Astrocyte (in vitro differentiated cells and primary cell): ENCODE measurements around the gene EMID1. TPM values are rescaled to one million over a fixed set of nuclear protein-coding genes. Genes with fewer than 3 reads are reported as not detected.

ENCODE experiments used
- DNase-seq: peaks from one replicate; pipeline ENCODE4 v3.0.0-alpha.2; 2010; ENCODE audit warnings: low read depth
- FAIRE-seq: peaks from 2 replicates; lab custom pipeline; 2011; peaks lifted over from hg19 to GRCh38; lab: Jason Lieb, UNC
- H2AFZ ChIP-seq: 2 replicates; pipeline ENCODE4 v1.6.0; 2012; ENCODE audit warnings: low read depth, low read length, inconsistent platforms
- H3K27ac ChIP-seq: 2 replicates; pipeline ENCODE4 v1.5.1; 2011; ENCODE audit warnings: low read depth, low read length, inconsistent platforms
- H3K27me3 ChIP-seq: 2 replicates; pipeline ENCODE4 v1.6.0; 2011; ENCODE audit warnings: low read length, inconsistent platforms; ENCODE audit not compliant: insufficient read depth
- H3K36me3 ChIP-seq: 2 replicates; pipeline ENCODE4 v1.5.1; 2011; ENCODE audit warnings: low read length, inconsistent platforms; ENCODE audit not compliant: insufficient read depth
- H3K4me1 ChIP-seq: 2 replicates; pipeline ENCODE4 v1.5.1; 2011; ENCODE audit warnings: low read length, inconsistent platforms; ENCODE audit not compliant: insufficient read depth
- H3K4me2 ChIP-seq: 2 replicates; pipeline ENCODE4 v1.6.0; 2012; ENCODE audit warnings: low read length, inconsistent platforms
- H3K4me3 ChIP-seq: 2 replicates; pipeline ENCODE4 v1.5.1; 2011; ENCODE audit warnings: low read depth, mild to moderate bottlenecking, low read length, inconsistent platforms; ENCODE audit not compliant: insufficient read depth
- H3K79me2 ChIP-seq: 2 replicates; pipeline ENCODE4 v1.6.0; 2012; ENCODE audit warnings: mild to moderate bottlenecking, low read length, inconsistent platforms; ENCODE audit not compliant: insufficient read depth
- H3K9ac ChIP-seq: 2 replicates; pipeline ENCODE4 v1.6.0; 2012; ENCODE audit warnings: mild to moderate bottlenecking, low read length, inconsistent platforms
- H3K9me3 ChIP-seq: 2 replicates; pipeline ENCODE4 v1.5.1; 2012; ENCODE audit warnings: low read depth, mild to moderate bottlenecking, low read length, inconsistent platforms; ENCODE audit not compliant: insufficient read depth
- H4K20me1 ChIP-seq: 2 replicates; pipeline ENCODE4 v1.6.0; 2012; ENCODE audit warnings: low read length, inconsistent platforms; ENCODE audit not compliant: insufficient read depth
- H3K27ac Mint-ChIP-seq: one replicate; pipeline ENCODE4 v1.8.0; 2021; ENCODE audit warnings: mild to moderate bottlenecking, mixed read lengths; ENCODE audit not compliant: unreplicated experiment
- H3K27me3 Mint-ChIP-seq: one replicate; pipeline ENCODE4 v1.8.0; 2021; ENCODE audit warnings: low read depth, mixed read lengths; ENCODE audit not compliant: unreplicated experiment
- H3K36me3 Mint-ChIP-seq: one replicate; pipeline ENCODE4 v1.8.0; 2021; ENCODE audit warnings: low read depth, mixed read lengths; ENCODE audit not compliant: unreplicated experiment
- H3K4me1 Mint-ChIP-seq: one replicate; pipeline ENCODE4 v1.8.0; 2021; ENCODE audit warnings: low read depth, mixed read lengths; ENCODE audit not compliant: unreplicated experiment
- H3K4me3 Mint-ChIP-seq: one replicate; pipeline ENCODE4 v1.8.0; 2021; ENCODE audit warnings: mild to moderate bottlenecking, moderate library complexity, mixed read lengths; ENCODE audit not compliant: unreplicated experiment
- H3K9me3 Mint-ChIP-seq: one replicate; pipeline ENCODE4 v1.8.0; 2021; ENCODE audit warnings: mild to moderate bottlenecking, mixed read lengths; ENCODE audit not compliant: unreplicated experiment
- CTCF ChIP-seq: IDR thresholded peaks from 2 replicates; pipeline ENCODE4 v1.5.1; 2011; ENCODE audit warnings: low read depth, mild to moderate bottlenecking, inconsistent platforms, low read length, moderate library complexity; ENCODE audit not compliant: insufficient read depth
- EZH2 ChIP-seq: IDR thresholded peaks from 2 replicates; pipeline ENCODE4 v1.6.1; 2012; ENCODE audit warnings: mild to moderate bottlenecking, low read length, inconsistent platforms; ENCODE audit not compliant: insufficient read depth
- total RNA-seq: library from RNA; stranded (reverse); gene quantifications from 2 replicates; pipeline ENCODE4 v1.2.1, GENCODE V29; 2021

Gene EMID1
- total RNA-seq, 1 donor from 2014 or later = 0.34 TPM

DNA sequence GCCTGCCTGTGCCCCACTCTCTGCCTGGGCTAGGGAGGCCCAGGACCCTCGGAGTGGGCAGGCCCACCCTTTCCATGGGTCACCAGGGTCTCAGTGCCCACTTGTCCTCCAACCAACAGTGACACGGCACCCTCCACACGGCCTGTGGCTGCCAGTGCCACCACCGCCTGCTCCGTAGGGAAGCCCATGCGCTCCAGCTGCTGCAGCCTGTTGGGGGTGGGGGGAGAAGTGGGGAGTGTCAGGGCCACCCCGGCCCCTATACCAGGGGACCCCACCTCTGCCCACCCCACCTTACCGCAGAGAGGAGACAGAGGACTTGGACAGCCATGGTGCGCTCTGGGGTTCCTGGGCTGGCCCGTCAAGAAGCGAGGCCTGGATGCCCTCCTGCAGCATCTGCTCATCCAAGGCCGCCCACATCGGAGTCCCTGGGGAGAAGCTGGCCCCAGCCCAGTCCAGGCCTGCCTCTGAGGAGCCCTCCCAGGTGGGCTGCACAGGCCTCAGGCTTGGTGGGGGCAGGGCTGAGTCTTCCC, 54.4 kb downstream of the EMID1 start:
- Histone ChIP-seq H3K79me2 (no peaks in the 10 kb centered on the region), H3K36me3 (no peaks in the 10 kb centered on the region), H3K4me2 (no peak overlapping the region), H3K9ac (no peak overlapping the region), H2AFZ (no peak overlapping the region), H3K9me3 (no peaks in the 10 kb centered on the region), H3K27me3 (no peaks in the 10 kb centered on the region), H3K27ac (no peak overlapping the region), H4K20me1 (peaks cover 5% of the 10 kb centered on the region), H3K4me1 (no peaks in the 10 kb centered on the region), H3K4me3 (no peak overlapping the region)
- Mint-ChIP-seq H3K4me3 (no peak overlapping the region), H3K4me1 (no peaks in the 10 kb centered on the region), H3K9me3 (no peaks in the 10 kb centered on the region), H3K27ac (no peak overlapping the region), H3K27me3 (no peaks in the 10 kb centered on the region), H3K36me3 (peaks cover 10% of the 10 kb centered on the region)
- TF ChIP-seq CTCF (no peak), EZH2 (no peak)
- FAIRE-seq = no peak
- DNase-seq = no peak

DNA sequence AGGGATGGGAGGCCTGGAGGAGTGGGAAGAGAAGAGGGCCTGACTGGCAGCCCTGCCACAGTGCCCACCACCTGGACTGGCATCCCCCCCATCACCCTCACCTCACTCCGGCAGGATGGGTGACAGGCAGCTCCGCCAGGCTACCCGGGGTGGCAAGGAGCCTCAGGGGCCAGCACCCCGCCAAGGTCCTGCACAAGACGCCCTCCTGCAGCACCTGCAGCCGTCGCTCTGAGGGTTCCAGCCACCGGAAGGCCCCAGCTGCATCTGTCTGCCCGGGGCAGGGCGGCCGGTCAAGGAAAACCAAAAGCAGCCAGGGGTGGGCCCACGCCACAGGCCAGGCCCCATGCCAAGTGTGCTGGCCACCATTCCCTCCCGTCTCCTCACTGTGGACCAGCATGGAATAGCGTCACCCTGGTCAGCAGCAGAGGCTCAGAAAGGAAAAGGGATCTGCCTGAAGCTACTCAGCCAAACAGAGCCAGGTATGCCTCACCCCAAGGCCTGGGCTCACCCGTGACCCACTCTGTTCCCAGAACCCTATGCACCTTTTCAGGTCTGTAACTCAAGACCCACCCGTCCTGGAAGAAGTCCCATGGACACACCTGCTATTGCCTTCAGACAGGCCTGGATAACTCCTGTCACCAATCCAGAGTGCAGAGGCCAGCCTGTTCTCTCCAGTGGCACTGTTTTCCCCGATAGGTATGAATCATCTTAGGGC, 55.1 kb downstream of the EMID1 start:
- H3K9me3 ChIP-seq = no peaks in the 10 kb centered on the region
- Mint-ChIP-seq H3K4me3 (no peak overlapping the region), H3K9me3 (no peaks in the 10 kb centered on the region), H3K27ac (no peak overlapping the region), H3K36me3 (peaks cover 8% of the 10 kb centered on the region), H3K4me1 (no peaks in the 10 kb centered on the region), H3K27me3 (no peaks in the 10 kb centered on the region)
- DNase-seq (no peak), FAIRE-seq (no peak)
- TF ChIP-seq EZH2 (no peak), CTCF (no peak)
- H3K79me2 ChIP-seq = peaks cover 1% of the 10 kb centered on the region
- no peak overlapping the region for H3K4me3 ChIP-seq
- peaks cover 5% of the 10 kb centered on the region for H4K20me1 ChIP-seq
- no peak overlapping the region for H3K9ac ChIP-seq
- H3K27ac ChIP-seq = no peak overlapping the region
- H3K27me3 ChIP-seq = no peaks in the 10 kb centered on the region
- H3K4me2 ChIP-seq = no peak overlapping the region
- H3K4me1 ChIP-seq = no peaks in the 10 kb centered on the region
- H3K36me3 ChIP-seq = no peaks in the 10 kb centered on the region
- H2AFZ ChIP-seq = no peak overlapping the region

DNA sequence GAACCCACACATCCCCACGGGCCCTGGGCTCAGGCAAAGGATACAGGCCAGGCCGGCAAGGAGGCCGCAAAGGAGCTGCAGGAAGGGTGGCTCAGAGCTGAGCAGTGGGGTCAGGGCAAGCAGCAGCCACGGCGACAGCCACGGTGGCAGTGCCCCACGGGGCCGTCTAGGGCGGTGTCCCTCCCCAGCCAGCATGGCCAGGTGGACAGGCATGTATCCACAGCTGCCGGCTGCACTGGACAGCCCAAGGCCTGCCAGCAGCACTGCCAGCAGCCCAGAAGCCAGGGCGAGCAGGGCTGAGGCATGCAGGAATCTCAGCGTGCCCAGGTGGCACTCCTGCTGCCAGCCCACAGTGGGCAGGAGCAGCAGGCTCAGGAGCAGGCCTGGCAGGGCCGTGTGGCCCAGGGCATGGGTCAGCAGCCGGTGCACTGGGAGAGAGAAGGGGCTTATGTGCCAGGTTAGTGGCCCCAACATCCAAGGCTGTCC, 58.1 kb downstream of the EMID1 start:
- TF ChIP-seq CTCF (no peak), EZH2 (no peak)
- DNase-seq = no peak
- Mint-ChIP-seq H3K27me3 (no peaks in the 10 kb centered on the region), H3K36me3 (peaks cover 9% of the 10 kb centered on the region), H3K4me1 (peaks cover 9% of the 10 kb centered on the region), H3K9me3 (no peaks in the 10 kb centered on the region), H3K27ac (no peak overlapping the region), H3K4me3 (no peak overlapping the region)
- H3K4me2 ChIP-seq = no peak overlapping the region
- H3K79me2 ChIP-seq = peaks cover 32% of the 10 kb centered on the region
- H2AFZ ChIP-seq = no peak overlapping the region
- H3K9ac ChIP-seq = no peak overlapping the region
- H3K27me3 ChIP-seq = no peaks in the 10 kb centered on the region
- no peaks in the 10 kb centered on the region for H3K9me3 ChIP-seq
- H3K4me1 ChIP-seq = peaks cover 14% of the 10 kb centered on the region
- FAIRE-seq = no peak
- no peak overlapping the region for H3K27ac ChIP-seq
- no peaks in the 10 kb centered on the region for H3K36me3 ChIP-seq
- no peak overlapping the region for H3K4me3 ChIP-seq
- H4K20me1 ChIP-seq = peaks cover 9% of the 10 kb centered on the region
